Breast epithelium (tissue), 4 donors: Measurements from ENCODE around the gene XRRA1. TPM values are rescaled to one million over a fixed set of nuclear protein-coding genes. Genes with fewer than 3 reads are reported as not detected.

Source experiments
- DNase-seq, 2 donors: peaks; one replicate each; pipeline ENCODE4 v3.0.0-alpha.2; 2019; ENCODE audit warnings: low spot score in 2 of 2
- H3K27ac ChIP-seq, 2 donors: fragments of 200-600 bp; sonication (generic) in 1 of 2; one replicate each; pipeline ENCODE4 v1.5.1; 2016 to 2019; ENCODE audit warnings: mild to moderate bottlenecking in 1 of 2
- H3K27me3 ChIP-seq, 2 donors: fragments of 200-600 bp; sonication (generic) in 1 of 2; one replicate each; pipeline versions ENCODE4 v1.5.1 to v1.6.0; 2017 to 2019; ENCODE audit warnings: control low read depth in 1 of 2, mild to moderate bottlenecking in 1 of 2
- H3K36me3 ChIP-seq: fragments of 200-600 bp; one replicate; pipeline ENCODE4 v1.5.1; 2019
- H3K4me1 ChIP-seq, 2 donors: fragments of 200-600 bp; sonication (generic); one replicate each; pipeline ENCODE4 v1.5.1; 2016 to 2019; ENCODE audit warnings: control low read depth in 1 of 2
- H3K4me3 ChIP-seq, 3 donors: fragments of 200-600 bp; sonication (generic); 1 replicate in 2 of 3; 2 replicates in 1 of 3; pipeline ENCODE4 v1.5.1; 2016 to 2019; ENCODE audit warnings: mild to moderate bottlenecking in 3 of 3, moderate library complexity in 2 of 3
- H3K9me3 ChIP-seq, 2 donors: fragments of 200-600 bp; sonication (generic) in 1 of 2; one replicate each; pipeline ENCODE4 v1.5.1; 2016 to 2019; ENCODE audit warnings: control low read depth in 1 of 2
- POLR2A ChIP-seq: fragments of 450-650 bp; IDR thresholded peaks from one replicate; pipeline ENCODE4 v1.6.1; 2016; ENCODE audit warnings: antibody characterized with exemption, mild to moderate bottlenecking, moderate library complexity
- POLR2AphosphoS5 ChIP-seq, 3 donors: sonication (generic); formaldehyde crosslinking; IDR thresholded peaks; one replicate each; pipeline ENCODE4 v1.6.1; 2017; ENCODE audit warnings: antibody characterized with exemption in 3 of 3
- intact Hi-C: fragments of 100-400 bp; cut with DNase I; formaldehyde crosslinking; loops from one replicate; pipeline ENCODE4 v1.15.1; 2023; ENCODE audit warnings: low total_unique reads
- total RNA-seq, 3 donors: library from RNA; depleted of rRNA; stranded (reverse); fragments of >200 nt; gene quantifications; one replicate each; pipeline ENCODE4 v1.1.0, GENCODE V29; 2016
- TF ChIP-seq, protein P1 (sequence below), 3 donors: fragments of 450-650 bp; IDR thresholded peaks; one replicate each; pipeline ENCODE4 v1.5.1; 2016 to 2017; ENCODE audit warnings: antibody characterized with exemption in 3 of 3, mild to moderate bottlenecking in 3 of 3, moderate library complexity in 3 of 3

Gene XRRA1
- total RNA-seq, 3 donors from 2014 or later: 18.0 to 33.6 (median 18.4) TPM

- no peak overlapping the region for H3K27ac ChIP-seq
- H3K27me3 ChIP-seq: no peaks in the 10 kb centered on the region
- DNase-seq: no peak
- intact Hi-C loops: no loop called here
- no peaks in the 10 kb centered on the region for H3K4me1 ChIP-seq
- H3K9me3 ChIP-seq: no peaks in the 10 kb centered on the region
- H3K36me3 ChIP-seq: no peaks in the 10 kb centered on the region
- TF ChIP-seq, protein P1, sequence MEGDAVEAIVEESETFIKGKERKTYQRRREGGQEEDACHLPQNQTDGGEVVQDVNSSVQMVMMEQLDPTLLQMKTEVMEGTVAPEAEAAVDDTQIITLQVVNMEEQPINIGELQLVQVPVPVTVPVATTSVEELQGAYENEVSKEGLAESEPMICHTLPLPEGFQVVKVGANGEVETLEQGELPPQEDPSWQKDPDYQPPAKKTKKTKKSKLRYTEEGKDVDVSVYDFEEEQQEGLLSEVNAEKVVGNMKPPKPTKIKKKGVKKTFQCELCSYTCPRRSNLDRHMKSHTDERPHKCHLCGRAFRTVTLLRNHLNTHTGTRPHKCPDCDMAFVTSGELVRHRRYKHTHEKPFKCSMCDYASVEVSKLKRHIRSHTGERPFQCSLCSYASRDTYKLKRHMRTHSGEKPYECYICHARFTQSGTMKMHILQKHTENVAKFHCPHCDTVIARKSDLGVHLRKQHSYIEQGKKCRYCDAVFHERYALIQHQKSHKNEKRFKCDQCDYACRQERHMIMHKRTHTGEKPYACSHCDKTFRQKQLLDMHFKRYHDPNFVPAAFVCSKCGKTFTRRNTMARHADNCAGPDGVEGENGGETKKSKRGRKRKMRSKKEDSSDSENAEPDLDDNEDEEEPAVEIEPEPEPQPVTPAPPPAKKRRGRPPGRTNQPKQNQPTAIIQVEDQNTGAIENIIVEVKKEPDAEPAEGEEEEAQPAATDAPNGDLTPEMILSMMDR (IDR thresholded peaks at IDR 0.05): no peak
- H3K4me3 ChIP-seq: no peak overlapping the region
Observed at GRCh38 chr11:74926304-74927030, 22.4 kb downstream of the XRRA1 start.

GRCh38 chr11:74925281-74925680, 23.6 kb downstream of the XRRA1 start:
- no peak for DNase-seq
- Histone ChIP-seq H3K36me3 (no peaks in the 10 kb centered on the region), H3K4me3 (no peak overlapping the region), H3K27ac (no peak overlapping the region), H3K27me3 (no peaks in the 10 kb centered on the region), H3K4me1 (no peaks in the 10 kb centered on the region), H3K9me3 (no peaks in the 10 kb centered on the region)
- intact Hi-C loops: no loop called here
- TF ChIP-seq, protein P1 (IDR thresholded peaks at IDR 0.05): no peak
- no peak for TF ChIP-seq POLR2A
- TF ChIP-seq POLR2AphosphoS5 (IDR thresholded peaks at IDR 0.05): no peak

DNA sequence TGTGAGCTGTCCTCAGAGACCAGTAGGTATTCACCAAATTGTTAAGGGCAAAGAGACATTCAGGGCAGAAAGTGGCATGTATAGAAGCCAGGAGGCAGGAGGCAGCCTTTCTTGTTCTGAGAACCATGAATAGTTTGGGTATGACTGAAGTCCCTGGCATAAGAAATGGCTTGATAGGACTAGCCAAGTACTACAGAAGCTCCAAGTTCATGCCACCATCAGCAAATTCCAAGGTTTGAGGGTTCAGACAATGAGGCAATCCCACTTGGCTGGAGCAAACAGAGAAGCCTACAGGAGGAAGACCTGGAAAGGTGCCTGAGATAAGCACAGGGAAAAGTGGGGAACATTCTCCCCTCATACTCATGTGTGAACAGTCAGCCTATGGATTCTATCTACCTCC, 25.8 kb downstream of the XRRA1 start:
- H3K27ac ChIP-seq: no peak overlapping the region
- no peaks in the 10 kb centered on the region for H3K4me1 ChIP-seq
- TF ChIP-seq POLR2A (no peak), POLR2AphosphoS5 (IDR thresholded peaks at IDR 0.05) (no peak)
- TF ChIP-seq, protein P1 (IDR thresholded peaks at IDR 0.05): no peak
- intact Hi-C loops: no loop called here
- no peaks in the 10 kb centered on the region for H3K36me3 ChIP-seq
- H3K4me3 ChIP-seq: no peak overlapping the region
- DNase-seq: no peak
- no peaks in the 10 kb centered on the region for H3K27me3 ChIP-seq
- H3K9me3 ChIP-seq: no peaks in the 10 kb centered on the region

- intact Hi-C loops: no loop called here
- no peaks in the 10 kb centered on the region for H3K36me3 ChIP-seq
- no peak overlapping the region for H3K4me3 ChIP-seq
- H3K9me3 ChIP-seq: no peaks in the 10 kb centered on the region
- no peaks in the 10 kb centered on the region for H3K27me3 ChIP-seq
- TF ChIP-seq POLR2AphosphoS5 (IDR thresholded peaks at IDR 0.05) (no peak), POLR2A (no peak)
- TF ChIP-seq, protein P1 (IDR thresholded peaks at IDR 0.05): no peak
- DNase-seq: no peak
- H3K4me1 ChIP-seq: no peaks in the 10 kb centered on the region
- H3K27ac ChIP-seq: no peak overlapping the region
Observed at GRCh38 chr11:74909812-74910211, 39.1 kb downstream of the XRRA1 start.

- TF ChIP-seq POLR2AphosphoS5 (IDR thresholded peaks at IDR 0.05) (no peak), POLR2A (no peak)
- TF ChIP-seq, protein P1 (IDR thresholded peaks at IDR 0.05): no peak
- Histone ChIP-seq H3K4me3 (no peak overlapping the region), H3K27ac (no peak overlapping the region), H3K9me3 (no peaks in the 10 kb centered on the region), H3K4me1 (no peaks in the 10 kb centered on the region), H3K36me3 (no peaks in the 10 kb centered on the region), H3K27me3 (no peaks in the 10 kb centered on the region)
- intact Hi-C loops: no loop called here
- DNase-seq: no peak
Observed at GRCh38 chr11:74909385-74909784, 39.5 kb downstream of the XRRA1 start.
